NB4 (cell line): ENCODE data around the gene DIP2C.

Experiments used
- POLR2A ChIP-seq: IDR thresholded peaks from 2 replicates; pipeline ENCODE4 v1.6.1; 2011; ENCODE audit warnings: mild to moderate bottlenecking; ENCODE audit not compliant: insufficient read length; ENCODE audit errors: extremely low read depth
- TF ChIP-seq, protein P1 (sequence below): IDR thresholded peaks from one replicate; pipeline ENCODE4 v1.5.1; 2012; ENCODE audit warnings: low read depth, low read length
- TF ChIP-seq, protein P2 (sequence below): IDR thresholded peaks from 2 replicates; pipeline ENCODE4 v1.6.1; 2011; ENCODE audit warnings: low read depth, low read length

DNA sequence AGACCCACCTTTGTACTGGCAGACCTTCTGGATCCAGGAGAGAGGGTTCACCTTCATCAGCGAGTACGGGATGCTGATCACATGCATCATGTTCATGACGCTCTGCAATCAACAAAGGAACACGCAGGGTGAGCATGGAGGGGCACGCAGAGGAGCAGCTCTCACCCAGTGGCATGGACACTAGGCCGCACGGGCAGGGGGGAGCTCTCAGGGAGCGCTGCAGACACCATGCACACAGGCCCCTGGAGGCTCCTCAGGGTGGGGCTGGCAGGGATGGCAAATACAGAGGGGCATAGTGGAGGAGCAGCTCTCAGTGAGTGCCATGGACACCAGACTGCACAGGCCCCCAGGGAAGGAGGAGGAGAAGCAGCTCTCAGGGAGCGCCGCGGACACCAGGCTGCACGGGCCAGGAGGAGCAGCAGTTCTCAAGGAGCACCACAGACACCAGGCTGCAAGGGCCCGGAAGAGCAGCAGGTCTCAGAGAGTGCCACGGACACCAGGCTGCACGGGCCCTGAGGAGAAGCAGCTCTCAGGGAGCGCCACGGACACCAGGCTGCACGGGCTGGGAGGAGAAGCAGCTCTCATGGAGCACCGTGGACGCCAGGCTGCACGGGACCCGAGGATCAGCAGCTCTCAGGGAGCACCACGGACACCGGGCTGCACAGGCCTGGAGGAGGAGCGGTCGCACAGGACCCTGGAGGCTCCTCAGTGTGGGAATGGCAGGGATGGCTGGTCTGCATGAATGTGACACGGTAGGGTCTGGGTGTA lies 304.7 kb downstream of the DIP2C start:
- TF ChIP-seq, protein P1, sequence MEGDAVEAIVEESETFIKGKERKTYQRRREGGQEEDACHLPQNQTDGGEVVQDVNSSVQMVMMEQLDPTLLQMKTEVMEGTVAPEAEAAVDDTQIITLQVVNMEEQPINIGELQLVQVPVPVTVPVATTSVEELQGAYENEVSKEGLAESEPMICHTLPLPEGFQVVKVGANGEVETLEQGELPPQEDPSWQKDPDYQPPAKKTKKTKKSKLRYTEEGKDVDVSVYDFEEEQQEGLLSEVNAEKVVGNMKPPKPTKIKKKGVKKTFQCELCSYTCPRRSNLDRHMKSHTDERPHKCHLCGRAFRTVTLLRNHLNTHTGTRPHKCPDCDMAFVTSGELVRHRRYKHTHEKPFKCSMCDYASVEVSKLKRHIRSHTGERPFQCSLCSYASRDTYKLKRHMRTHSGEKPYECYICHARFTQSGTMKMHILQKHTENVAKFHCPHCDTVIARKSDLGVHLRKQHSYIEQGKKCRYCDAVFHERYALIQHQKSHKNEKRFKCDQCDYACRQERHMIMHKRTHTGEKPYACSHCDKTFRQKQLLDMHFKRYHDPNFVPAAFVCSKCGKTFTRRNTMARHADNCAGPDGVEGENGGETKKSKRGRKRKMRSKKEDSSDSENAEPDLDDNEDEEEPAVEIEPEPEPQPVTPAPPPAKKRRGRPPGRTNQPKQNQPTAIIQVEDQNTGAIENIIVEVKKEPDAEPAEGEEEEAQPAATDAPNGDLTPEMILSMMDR, result no peak
- TF ChIP-seq POLR2A, result no peak
- TF ChIP-seq, protein P2, sequence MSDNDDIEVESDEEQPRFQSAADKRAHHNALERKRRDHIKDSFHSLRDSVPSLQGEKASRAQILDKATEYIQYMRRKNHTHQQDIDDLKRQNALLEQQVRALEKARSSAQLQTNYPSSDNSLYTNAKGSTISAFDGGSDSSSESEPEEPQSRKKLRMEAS, result no peak
